Activated T-helper 2 cell treated with anti-CD3 and anti-CD28 coated beads, Interferon-gamma antibody, Interleukin-2, Interleukin-4, amounts not matched to agents 10 μg/mL and 5 μg/mL and 100 μg/mL, durations not matched to agents 14 hours and 24 hours and 36 hours (primary cell): ENCODE measurements around the gene S100A7A. TPM values are rescaled to one million over a fixed set of nuclear protein-coding genes. Genes with fewer than 3 reads are reported as not detected.
"Not testable (repeated sequence)": the region's sequence is repeated elsewhere in the genome, so short reads cannot be mapped to it uniquely, and the experiment has no call there.

Source experiments
- DNase-seq: peaks from one replicate; pipeline ENCODE4 v3.0.0; 2021; ENCODE audit warnings: low spot score
- H3K27ac Mint-ChIP-seq: one replicate; pipeline ENCODE4 v1.8.0; 2021; ENCODE audit warnings: mixed read lengths
- H3K27me3 Mint-ChIP-seq: one replicate; pipeline ENCODE4 v1.8.0; 2021; ENCODE audit warnings: low read depth, mixed read lengths
- H3K36me3 Mint-ChIP-seq: one replicate; pipeline ENCODE4 v1.8.0; 2021; ENCODE audit warnings: low read depth, mixed read lengths
- H3K4me1 Mint-ChIP-seq: one replicate; pipeline ENCODE4 v1.8.0; 2021; ENCODE audit warnings: low read depth, mixed read lengths
- H3K4me3 Mint-ChIP-seq: one replicate; pipeline ENCODE4 v1.8.0; 2021; ENCODE audit warnings: low read depth, mild to moderate bottlenecking, moderate library complexity, mixed read lengths
- H3K9me3 Mint-ChIP-seq: one replicate; pipeline ENCODE4 v1.8.0; 2021; ENCODE audit warnings: mixed read lengths
- intact Hi-C: fragments of 100-400 bp; cut with micrococcal nuclease; formaldehyde crosslinking; loops from one replicate; pipeline ENCODE4 v1.15.1; 2023
- total RNA-seq: library from RNA; stranded (reverse); gene quantifications from 2 replicates; pipeline ENCODE4 v1.2.3, GENCODE V29; 2022

Gene S100A7A
- total RNA-seq, 1 donor from 2014 or later = not detected

DNA sequence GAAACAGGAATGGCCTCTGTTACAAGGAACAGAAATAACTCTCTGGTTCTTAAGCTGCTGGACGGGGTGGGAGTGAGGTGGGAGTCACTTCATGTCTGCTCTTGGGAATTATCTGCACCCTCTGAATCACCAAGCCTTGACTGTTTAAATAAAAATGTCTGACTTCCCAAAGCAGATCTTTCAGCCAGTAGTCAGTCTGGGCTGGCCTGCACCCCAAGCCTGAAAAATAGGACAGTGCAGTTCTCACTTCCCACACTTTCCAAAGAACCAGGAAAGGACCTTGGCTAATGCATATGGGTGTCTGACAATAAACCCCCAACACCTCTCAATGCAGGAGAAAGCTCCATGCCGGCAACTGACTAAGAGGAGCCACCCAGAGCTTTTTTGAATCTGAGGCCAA lies 43.3 kb downstream of the S100A7A start:
- intact Hi-C loops = no loop called here
- Mint-ChIP-seq H3K4me3 (no peak overlapping the region), H3K27ac (no peak overlapping the region), H3K36me3 (no peaks in the 10 kb centered on the region), H3K27me3 (peaks cover 11% of the 10 kb centered on the region), H3K9me3 (no peaks in the 10 kb centered on the region), H3K4me1 (no peaks in the 10 kb centered on the region)
- no peak for DNase-seq

DNA sequence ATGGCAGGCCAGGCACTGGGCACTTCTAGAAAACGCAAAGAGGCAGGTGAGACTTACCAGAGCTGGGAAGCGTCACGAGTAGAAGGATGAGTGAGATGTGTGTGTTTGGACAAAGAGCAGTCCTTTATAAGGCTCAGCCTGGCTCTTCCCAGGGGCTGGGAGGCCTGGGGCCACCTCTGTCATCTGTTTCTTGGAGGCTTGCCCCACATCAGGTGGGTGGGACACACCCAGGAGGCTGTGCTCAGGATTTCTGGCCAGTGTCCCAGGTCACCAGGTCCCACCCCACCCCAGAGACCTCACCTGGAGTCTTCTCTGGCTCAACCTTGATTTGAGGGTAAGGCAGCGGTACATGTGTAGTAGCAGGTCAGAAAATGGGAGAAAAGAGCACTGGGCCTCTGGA lies 44.2 kb downstream of the S100A7A start, which contains the start of gene S100A7:
S100A7 (minus strand) TSS at position 101 of the 400 bp plus-strand sequence. CDS start 1,638 bp downstream, outside the sequence.
- peaks cover 11% of the 10 kb centered on the region for H3K27me3 Mint-ChIP-seq
- intact Hi-C loops = no loop called here
- H3K4me3 Mint-ChIP-seq = no peak within 1 kb of the TSS
- no peaks in the 10 kb centered on the region for H3K9me3 Mint-ChIP-seq
- no peak within 1 kb of the TSS for H3K27ac Mint-ChIP-seq
- H3K36me3 Mint-ChIP-seq = no peaks in the 10 kb centered on the region
- H3K4me1 Mint-ChIP-seq = no peaks in the 10 kb centered on the region
- no peak for DNase-seq

DNA sequence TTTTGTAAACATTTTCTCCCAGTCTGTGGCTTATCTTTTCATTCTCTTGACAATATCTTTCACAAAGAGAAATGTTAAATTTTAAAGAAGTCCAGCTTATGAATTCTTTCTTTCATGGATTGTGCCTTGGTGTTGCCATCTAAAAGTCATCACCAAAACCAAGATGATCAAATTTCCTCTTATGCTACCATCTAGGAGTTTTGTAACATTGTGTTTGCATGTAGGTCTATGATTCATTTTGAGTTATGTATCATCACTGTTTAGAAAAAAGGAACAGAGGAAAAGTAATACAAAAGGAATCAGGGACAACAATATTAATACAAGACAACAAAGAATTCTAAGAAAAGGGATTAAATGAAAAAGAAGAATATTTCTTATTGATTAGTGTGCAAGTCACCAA lies 46.4 kb downstream of the S100A7A start:
- DNase-seq, intact Hi-C loops, H3K36me3 Mint-ChIP-seq: not testable (repeated sequence)

DNA sequence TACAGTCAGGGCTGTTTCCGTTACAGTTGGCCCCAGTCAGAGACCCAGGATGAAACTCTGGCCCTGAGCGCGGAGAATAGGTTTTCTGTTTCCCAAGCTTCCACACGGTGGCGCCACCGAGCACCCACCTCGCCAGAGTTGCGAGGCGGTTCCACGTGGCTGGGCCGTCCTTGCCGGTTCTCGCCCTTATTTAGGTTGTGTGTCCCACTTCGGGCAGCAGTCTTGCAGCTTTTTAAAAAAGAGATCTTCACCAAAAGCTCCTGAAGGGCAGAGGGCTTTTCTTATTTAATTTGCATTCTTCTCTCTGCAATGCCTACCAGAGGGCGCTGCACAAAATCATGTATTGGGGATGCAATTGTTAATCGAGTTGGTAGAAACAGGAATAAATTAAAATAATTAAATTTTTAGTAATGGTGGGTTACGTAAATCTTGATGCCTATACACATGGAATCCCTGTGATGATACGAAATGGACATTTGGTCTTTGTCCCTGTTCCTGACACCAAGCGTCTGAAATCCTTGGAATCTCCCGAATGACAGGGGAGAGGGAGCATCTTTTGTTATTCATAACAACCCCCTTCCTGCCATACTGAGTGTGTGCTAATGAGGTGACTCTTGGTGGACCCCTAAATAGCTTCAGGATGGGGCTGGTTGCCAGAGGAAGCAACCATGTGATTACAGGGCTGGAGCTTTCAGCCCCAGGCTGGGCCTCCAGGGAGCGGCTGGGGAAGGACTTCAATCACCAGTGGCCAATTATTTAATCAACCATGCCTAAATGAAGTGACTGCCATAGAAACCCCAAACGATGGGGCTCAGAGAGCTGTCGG lies 49.7 kb downstream of the S100A7A start:
- peaks cover 4% of the 10 kb centered on the region for H3K4me1 Mint-ChIP-seq
- no peak overlapping the region for H3K27ac Mint-ChIP-seq
- H3K9me3 Mint-ChIP-seq = no peaks in the 10 kb centered on the region
- no peaks in the 10 kb centered on the region for H3K36me3 Mint-ChIP-seq
- H3K4me3 Mint-ChIP-seq = no peak overlapping the region
- intact Hi-C loops = no loop called here
- DNase-seq = peak; percentile 50
- H3K27me3 Mint-ChIP-seq = peaks cover 16% of the 10 kb centered on the region

More for the DNA sequence above, 46.4 kb downstream of the S100A7A start:
- not testable (repeated sequence) for H3K9me3 Mint-ChIP-seq, H3K4me3 Mint-ChIP-seq, H3K27ac Mint-ChIP-seq, H3K4me1 Mint-ChIP-seq
- peaks cover 11% of the 10 kb centered on the region for H3K27me3 Mint-ChIP-seq

- H3K4me1 Mint-ChIP-seq = peaks cover 4% of the 10 kb centered on the region
- no peak overlapping the region for H3K4me3 Mint-ChIP-seq
- H3K27ac Mint-ChIP-seq = no peak overlapping the region
- no peaks in the 10 kb centered on the region for H3K36me3 Mint-ChIP-seq
- DNase-seq = no peak
- intact Hi-C loops = no loop called here
- peaks cover 3% of the 10 kb centered on the region for H3K9me3 Mint-ChIP-seq
- peaks cover 16% of the 10 kb centered on the region for H3K27me3 Mint-ChIP-seq
These were observed 50.6 kb downstream of the S100A7A start for GRCh38 chr1:153466908-153467307.

GRCh38 chr1:153470707-153471106 lies 54.4 kb downstream of the S100A7A start:
- intact Hi-C loops = no loop called here
- Mint-ChIP-seq H3K9me3 (peaks cover 15% of the 10 kb centered on the region), H3K27ac (no peak overlapping the region), H3K4me1 (peaks cover 4% of the 10 kb centered on the region), H3K27me3 (peaks cover 10% of the 10 kb centered on the region), H3K4me3 (no peak overlapping the region), H3K36me3 (no peaks in the 10 kb centered on the region)
- no peak for DNase-seq

Other genes starting within 250 kb of the S100A7A start
- not detected in 2 replicates for gene LELP1, start 213.1 kb upstream of the S100A7A start, total RNA-seq
- not detected in 2 replicates for gene PRR9, start 198.9 kb upstream of the S100A7A start, total RNA-seq
- gene LORICRIN, start 156.8 kb upstream of the S100A7A start, total RNA-seq = not detected in 2 replicates
- gene PGLYRP3, start 103.6 kb upstream of the S100A7A start, total RNA-seq = not detected in 2 replicates
- gene PGLYRP4, start 67.7 kb upstream of the S100A7A start, total RNA-seq = not detected in 2 replicates
- gene S100A9, start 58.7 kb upstream of the S100A7A start, total RNA-seq = not detected in 2 replicates
- not detected in 2 replicates for gene S100A12, start 40.9 kb upstream of the S100A7A start, total RNA-seq
- gene S100A8, start 25.4 kb upstream of the S100A7A start, total RNA-seq = not detected in 2 replicates
- not detected in 2 replicates for gene S100A7, start 44.1 kb downstream of the S100A7A start, total RNA-seq
- gene S100A6, start 119.5 kb downstream of the S100A7A start, total RNA-seq = 209 and 229 TPM in 2 replicates
- 1.8 and 2.4 TPM in 2 replicates for gene S100A5, start 124.4 kb downstream of the S100A7A start, total RNA-seq
- gene S100A4, start 129.3 kb downstream of the S100A7A start, total RNA-seq = 175 and 181 TPM in 2 replicates
- gene S100A3, start 132.7 kb downstream of the S100A7A start, total RNA-seq = not detected in 2 replicates
- gene S100A2, start 149.3 kb downstream of the S100A7A start, total RNA-seq = 0.44 and 0.75 TPM in 2 replicates
- gene S100A16, start 196.6 kb downstream of the S100A7A start, total RNA-seq = not detected in 2 replicates
- not detected in 2 replicates for gene S100A14, start 199.8 kb downstream of the S100A7A start, total RNA-seq
- 3.9 and 4.0 TPM in 2 replicates for gene S100A13, start 211.0 kb downstream of the S100A7A start, total RNA-seq
- gene S100A1, start 211.9 kb downstream of the S100A7A start, total RNA-seq = not detected in 2 replicates
- gene CHTOP, start 217.5 kb downstream of the S100A7A start, total RNA-seq = 94.6 and 98.7 TPM in 2 replicates
- 32.8 and 33.1 TPM in 2 replicates for gene SNAPIN, start 242.2 kb downstream of the S100A7A start, total RNA-seq